GM12878 (cell line): Measurements from ENCODE around the gene GOLGA8Q.
"Not testable (repeated sequence)": the region's sequence is repeated elsewhere in the genome, so short reads cannot be mapped to it uniquely, and the experiment has no call there.

ENCODE experiments used
- CTCF ChIP-seq, 3 experiments: IDR thresholded peaks in 2 of 3; conservative IDR thresholded peaks in 1 of 3; 2 replicates each; pipeline ENCODE4 v1.5.1; 2011; ENCODE audit warnings: low read depth in 3 of 3, low read length in 3 of 3, mild to moderate bottlenecking in 3 of 3, control low read depth in 2 of 3, moderate library complexity in 2 of 3, inconsistent platforms in 1 of 3, mixed read lengths in 1 of 3; ENCODE audit not compliant: control insufficient read depth in 2 of 3, insufficient read depth in 1 of 3; ENCODE audit errors: extremely low read depth in 1 of 3
- PBX3 ChIP-seq: IDR thresholded peaks from 2 replicates; pipeline ENCODE4 v1.6.1; 2011; ENCODE audit warnings: mild to moderate bottlenecking, low read depth, low read length, moderate library complexity; ENCODE audit not compliant: insufficient replicate concordance
- RAD51 ChIP-seq: fragments of 450-650 bp; IDR thresholded peaks from 2 replicates; pipeline ENCODE4 v1.6.1; 2016; ENCODE audit warnings: moderate library complexity, mild to moderate bottlenecking, inconsistent platforms
- SRF ChIP-seq, 2 experiments: IDR thresholded peaks; 2 replicates each; pipeline ENCODE4 v1.6.1; 2011; ENCODE audit warnings: low read depth in 2 of 2, low read length in 2 of 2, mild to moderate bottlenecking in 1 of 2, moderate library complexity in 1 of 2

GRCh38 chr15:30504162-30504843 lies 47.5 kb upstream of the GOLGA8Q start:
- not testable (repeated sequence) for TF ChIP-seq CTCF (IDR thresholded peaks at IDR 0.05 in 2 of 3, conservative IDR thresholded peaks at IDR 0.05 in 1 of 3; ENCODE audit: control insufficient read depth in 2 of 3, extremely low read depth in 1 of 3, insufficient read depth in 1 of 3, low read depth in 3 of 3, low read length in 3 of 3); SRF (IDR thresholded peaks at IDR 0.05; ENCODE audit: low read depth in 2 of 2, low read length in 2 of 2); RAD51; PBX3
